GM12878 (cell line): ENCODE measurements around the gene ASAP3. TPM values are rescaled to one million over a fixed set of nuclear protein-coding genes. Genes with fewer than 3 reads are reported as not detected.

Experiments
- ATAC-seq: fragments of 200-7000 bp; cut with Tn5 transposase; 3 replicates; pipeline ENCODE4 v1.9.1; 2020; ENCODE audit warnings: mild to moderate bottlenecking, moderate library complexity
- BruUV-seq: library from RNA; stranded (reverse); fragments of 400-500 nt; replicated peaks from 2 replicates; lab custom pipeline; 2021; lab: Mats Ljungman, UMichigan
- CTCF ChIA-PET: fragments of 300-600 bp; sonication (Branson Sonifier 250); formaldehyde crosslinking; extraction: SDS; loops from one replicate; lab custom pipeline; 2021; ENCODE audit warnings: inconsistent platforms; lab: Yijun Ruan, JAX
- POLR2A ChIA-PET: fragments of 350-600 bp; formaldehyde crosslinking; extraction: SDS; loops from one replicate; lab custom pipeline; 2021; ENCODE audit warnings: inconsistent platforms; lab: Charles Lee
- RAD21 ChIA-PET: fragments of 300-600 bp; sonication (Branson Sonifier 250); formaldehyde crosslinking; loops from one replicate; lab custom pipeline; 2023; ENCODE audit warnings: antibody characterized with exemption; ENCODE audit not compliant: unreplicated experiment; lab: Charles Lee
- SMC1A ChIA-PET: fragments of 300-600 bp; sonication (Branson Sonifier 250); formaldehyde crosslinking; loops from one replicate; lab custom pipeline; 2023; ENCODE audit not compliant: unreplicated experiment, uncharacterized antibody; lab: Charles Lee
- DNase-seq: peaks from one replicate; pipeline ENCODE4 v3.0.0-alpha.2; 2011; ENCODE audit warnings: low read depth, low spot score
- FAIRE-seq: peaks from 3 replicates; lab custom pipeline; 2011; peaks lifted over from hg19 to GRCh38; lab: Jason Lieb, UNC
- H2AFZ ChIP-seq: 2 replicates; pipeline ENCODE4 v1.6.0; 2011; ENCODE audit warnings: low read depth, low read length, control low read depth; ENCODE audit not compliant: control insufficient read depth
- H3K27ac ChIP-seq: 2 replicates; pipeline ENCODE4 v1.5.1; 2011; ENCODE audit warnings: control low read depth; ENCODE audit not compliant: control insufficient read depth, insufficient read depth
- H3K27me3 ChIP-seq, 2 experiments: replicated peaks in 1 of 2; 2 replicates each; pipeline versions ENCODE4 v1.6.0 to v1.6.1; 2011; ENCODE audit warnings: low read length in 1 of 2; ENCODE audit not compliant: control insufficient read depth in 2 of 2, insufficient read depth in 2 of 2
- H3K36me3 ChIP-seq, 2 experiments: 2 replicates each; pipeline ENCODE4 v1.5.1; 2011; ENCODE audit warnings: low read length in 1 of 2; ENCODE audit not compliant: control insufficient read depth in 2 of 2, insufficient read depth in 2 of 2
- H3K4me1 ChIP-seq: 2 replicates; pipeline ENCODE4 v1.6.1; 2011; ENCODE audit warnings: mild to moderate bottlenecking, low read length, moderate library complexity, mixed read lengths; ENCODE audit not compliant: control insufficient read depth, insufficient read depth
- H3K4me2 ChIP-seq: 2 replicates; pipeline ENCODE4 v1.6.0; 2011; ENCODE audit warnings: control low read depth; ENCODE audit not compliant: control insufficient read depth, insufficient read depth
- H3K4me3 ChIP-seq: fragments of 200-600 bp; sonication (generic); 2 replicates; pipeline ENCODE4 v1.5.1; 2016
- H3K79me2 ChIP-seq: 2 replicates; pipeline ENCODE4 v1.6.0; 2011; ENCODE audit warnings: low read length; ENCODE audit not compliant: control insufficient read depth, insufficient read depth
- H3K9ac ChIP-seq: 2 replicates; pipeline ENCODE4 v1.8.0; 2011; ENCODE audit warnings: low read length, control low read depth, mixed read lengths; ENCODE audit not compliant: control insufficient read depth, insufficient read depth
- H3K9me3 ChIP-seq: replicated peaks from 3 replicates; pipeline ENCODE4 v1.5.1; 2011; ENCODE audit warnings: mild to moderate bottlenecking, low read length; ENCODE audit not compliant: control insufficient read depth, insufficient read depth
- H4K20me1 ChIP-seq: 2 replicates; pipeline ENCODE4 v1.6.0; 2011; ENCODE audit not compliant: control insufficient read depth, insufficient read depth
- BRCA1 ChIP-seq: IDR thresholded peaks from 2 replicates; pipeline ENCODE4 v1.6.1; 2011; ENCODE audit warnings: low read depth, low read length, improper control_type of control experiment
- CEBPZ ChIP-seq: fragments of 150-350 bp; IDR thresholded peaks from 2 replicates; pipeline ENCODE4 v1.6.1; 2016; ENCODE audit warnings: low read depth, low read length
- E4F1 ChIP-seq: fragments of 450-650 bp; IDR thresholded peaks from 2 replicates; pipeline ENCODE4 v1.6.1; 2018; ENCODE audit warnings: borderline replicate concordance, mild to moderate bottlenecking; ENCODE audit not compliant: partially characterized antibody
- HDAC6 ChIP-seq: fragments of 200-600 bp; sonication (generic); IDR thresholded peaks from one replicate; pipeline ENCODE4 v1.8.0; 2017; ENCODE audit warnings: antibody characterized with exemption; ENCODE audit not compliant: unreplicated experiment
- LARP7 ChIP-seq: fragments of 450-650 bp; IDR thresholded peaks from 2 replicates; pipeline ENCODE4 v1.6.1; 2017; ENCODE audit warnings: mild to moderate bottlenecking
- MXI1 ChIP-seq: fragments of 150-350 bp; IDR thresholded peaks from 2 replicates; pipeline ENCODE4 v1.6.1; 2011; ENCODE audit warnings: low read depth, mild to moderate bottlenecking, inconsistent platforms, low read length, improper control_type of control experiment
- NFIC ChIP-seq: IDR thresholded peaks from 2 replicates; pipeline ENCODE4 v1.6.1; 2012; ENCODE audit warnings: low read depth, mild to moderate bottlenecking, inconsistent platforms, low read length, moderate library complexity
- NR2C2 ChIP-seq: IDR thresholded peaks from 2 replicates; pipeline ENCODE4 v1.6.1; 2011; ENCODE audit warnings: borderline replicate concordance, low read depth; ENCODE audit not compliant: control insufficient read depth, insufficient read length
- RB1 ChIP-seq: fragments of 450-650 bp; formaldehyde crosslinking; IDR thresholded peaks from 2 replicates; pipeline ENCODE4 v1.6.1; 2017; ENCODE audit warnings: mild to moderate bottlenecking, borderline replicate concordance
- RELB ChIP-seq: fragments of 450-650 bp; IDR thresholded peaks from 2 replicates; pipeline ENCODE4 v1.6.1; 2017; ENCODE audit warnings: low read depth, mild to moderate bottlenecking, moderate library complexity
- RUNX3 ChIP-seq: IDR thresholded peaks from 2 replicates; pipeline ENCODE4 v1.6.1; 2012; ENCODE audit warnings: low read length, inconsistent platforms
- SUZ12 ChIP-seq: fragments of 200-600 bp; sonication (generic); IDR thresholded peaks from one replicate; pipeline ENCODE4 v1.6.1; 2018; ENCODE audit warnings: antibody characterized with exemption, mild to moderate bottlenecking; ENCODE audit not compliant: unreplicated experiment
- TCF3 ChIP-seq: IDR thresholded peaks from 2 replicates; pipeline ENCODE4 v1.6.1; 2012; ENCODE audit warnings: low read depth, mild to moderate bottlenecking, low read length, borderline replicate concordance; ENCODE audit not compliant: insufficient read depth
- WGBS: methylation state at CpG from one replicate; pipeline ENCODE4 v1.1.6; 2016; ENCODE audit warnings: low lambda C conversion rate; ENCODE audit not compliant: insufficient replicate concordance, insufficient coverage; ENCODE audit errors: missing lambda C conversion rate; 5-methylcytosine and 5-hydroxymethylcytosine counted together
- in situ Hi-C: fragments of 300-500 bp; cut with MboI; formaldehyde crosslinking; loops from 9 replicates; pipeline ENCODE4 v1.14.3; 2018; ENCODE audit warnings: mixed read lengths
- intact Hi-C: fragments of 100-400 bp; cut with micrococcal nuclease; formaldehyde crosslinking; loops from one replicate; pipeline ENCODE4 v1.14.2; 2022; ENCODE audit not compliant: unreplicated experiment
- polyA plus RNA-seq, 11 experiments: library from polyadenylated mRNA; depleted of rRNA in 4 of 11; unstranded in 6 of 11; stranded (reverse) in 5 of 11; fragments of >200 nt; fragmentation: Nextera tagmentation in 4 of 11; fragmentation: Illumina TruSeq in 1 of 11; extraction: Ambion mirVana in 4 of 11; extraction: Trizol in 1 of 11; gene quantifications; 1 replicate in 1 of 11; 2 replicates in 10 of 11; pipeline versions ENCODE4 v1.2.1 to v1.2.3, GENCODE V29; 2011 to 2016; ENCODE audit warnings: inconsistent platforms in 2 of 11, missing spikeins in 2 of 11, low read depth in 1 of 11
- total RNA-seq, 4 experiments: library from RNA; depleted of rRNA in 3 of 4; stranded (reverse); fragments of >200 nt in 3 of 4; fragmentation: Illumina TruSeq in 1 of 4; extraction: Trizol in 1 of 4; gene quantifications; 2 replicates each; pipeline versions ENCODE4 v1.2.1 to v1.2.3, GENCODE V29; 2013 to 2021

The ASAP3 gene
- total and polyA plus RNA-seq, 10 of the 15 experiments (the other 5 are each of a cell fraction or from before 2014, with no cell fraction given) = 0.04 to 0.92 (median 0.34) TPM; not detected in 1

GRCh38 chr1:23471473-23472075 is 12.4 kb downstream of the ASAP3 start:
- FAIRE-seq = no peak
- intact Hi-C loops (no loop called here), in situ Hi-C loops (no loop called here)
- DNase-seq = no peak
- Histone ChIP-seq H3K36me3 (no peaks in the 10 kb centered on the region), H3K4me1 (no peaks in the 10 kb centered on the region), H2AFZ (no peak overlapping the region), H3K9me3 (no peaks in the 10 kb centered on the region), H3K27ac (no peak overlapping the region), H3K4me3 (no peak overlapping the region), H3K4me2 (no peak overlapping the region), H3K79me2 (no peaks in the 10 kb centered on the region), H3K9ac (no peak overlapping the region), H4K20me1 (no peaks in the 10 kb centered on the region), H3K27me3 (0 out of 4 replicates have a peak, but pooled peaks cover 0 to 2% of the 10 kb centered on the region in 2 experiments)
- WGBS = 31% methylated on average over 4 of the region's 4 CpGs
- ChIA-PET CTCF (no interaction called here), POLR2A (no interaction called here), SMC1A (no interaction called here), RAD21 (no interaction called here)
- no peak for ATAC-seq
- no TSS peak for BruUV-seq
- TF ChIP-seq E4F1 = no peak
- TF ChIP-seq CEBPZ = no peak
- no peak for TF ChIP-seq HDAC6
- no peak for TF ChIP-seq RB1
- TF ChIP-seq BRCA1 = no peak
- TF ChIP-seq RELB = no peak
- no peak for TF ChIP-seq RUNX3
- no peak for TF ChIP-seq NR2C2
- TF ChIP-seq TCF3 = no peak
- no peak for TF ChIP-seq SUZ12
- no peak for TF ChIP-seq LARP7
- no peak for TF ChIP-seq NFIC
- TF ChIP-seq MXI1 = no peak
